Bronchial epithelial cell (primary cell): Measurements from ENCODE around the gene SLC35F1. TPM values are rescaled to one million over a fixed set of nuclear protein-coding genes. Genes with fewer than 3 reads are reported as not detected.
"Not testable (repeated sequence)": the region's sequence is repeated elsewhere in the genome, so short reads cannot be mapped to it uniquely, and the experiment has no call there.

ENCODE experiments used
- DNase-seq: peaks from one replicate; pipeline ENCODE4 v3.0.0-alpha.2; 2010; ENCODE audit warnings: low read depth
- FAIRE-seq: peaks from 2 replicates; lab custom pipeline; 2011; peaks lifted over from hg19 to GRCh38; lab: Jason Lieb, UNC
- H3K27me3 ChIP-seq: 2 replicates; pipeline ENCODE4 v1.5.1; 2011; ENCODE audit warnings: low read length; ENCODE audit not compliant: control insufficient read depth, insufficient read depth
- H3K36me3 ChIP-seq: 2 replicates; pipeline ENCODE4 v1.5.1; 2011; ENCODE audit warnings: low read length; ENCODE audit not compliant: control insufficient read depth, insufficient read depth
- H3K4me3 ChIP-seq: 2 replicates; pipeline ENCODE4 v1.5.1; 2011; ENCODE audit warnings: mild to moderate bottlenecking, low read depth, low read length, control low read depth
- CTCF ChIP-seq: IDR thresholded peaks from 2 replicates; pipeline ENCODE4 v1.5.1; 2011; ENCODE audit warnings: mild to moderate bottlenecking, moderate library complexity, low read length, control low read depth, inconsistent platforms; ENCODE audit not compliant: insufficient read depth, severe bottlenecking
- total RNA-seq: library from RNA; depleted of rRNA; stranded (reverse); fragments of >200 nt; gene quantifications from 2 replicates; pipeline ENCODE4 v1.2.1, GENCODE V29; 2014

SLC35F1 gene
- not detected in 2 replicates for total RNA-seq

- peak; percentile 37 for TF ChIP-seq CTCF
- DNase-seq (no peak), FAIRE-seq (no peak)
- Histone ChIP-seq H3K4me3 (peak within 1 kb of the TSS; percentile 25), H3K36me3 (no peaks in the 10 kb centered on the region), H3K27me3 (peaks cover 8% of the 10 kb centered on the region)
Measured at GRCh38 chr6:117906958-117907600, at the start of gene SLC35F1. Gene SLC35F1, plus strand, starts transcription at chr6:117907264.

GRCh38 chr6:117858601-117859000, 48.5 kb upstream of the SLC35F1 start:
- not testable (repeated sequence) for H3K27me3 ChIP-seq, H3K36me3 ChIP-seq, FAIRE-seq, DNase-seq, H3K4me3 ChIP-seq

- DNase-seq (no peak), FAIRE-seq (no peak)
- Histone ChIP-seq H3K27me3 (no peaks in the 10 kb centered on the region), H3K4me3 (no peak overlapping the region), H3K36me3 (no peaks in the 10 kb centered on the region)
- no peak for TF ChIP-seq CTCF
Measured at GRCh38 chr6:117861545-117861944, 45.5 kb upstream of the SLC35F1 start.

- FAIRE-seq = no peak
Measured at GRCh38 chr6:117866561-117866960, 40.5 kb upstream of the SLC35F1 start.

GRCh38 chr6:117870486-117871242, 36.4 kb upstream of the SLC35F1 start:
- TF ChIP-seq CTCF = no peak
- DNase-seq = no peak
- no peak overlapping the region for H3K4me3 ChIP-seq
- H3K36me3 ChIP-seq = no peaks in the 10 kb centered on the region
- no peaks in the 10 kb centered on the region for H3K27me3 ChIP-seq
- FAIRE-seq = no peak

More at GRCh38 chr6:117866561-117866960, 40.5 kb upstream of the SLC35F1 start:
- TF ChIP-seq CTCF = no peak
- Histone ChIP-seq H3K4me3 (no peak overlapping the region), H3K36me3 (no peaks in the 10 kb centered on the region), H3K27me3 (no peaks in the 10 kb centered on the region)
- DNase-seq = no peak

- no peak for DNase-seq
- FAIRE-seq = no peak
- no peak for TF ChIP-seq CTCF
- Histone ChIP-seq H3K36me3 (no peaks in the 10 kb centered on the region), H3K27me3 (no peaks in the 10 kb centered on the region), H3K4me3 (no peak overlapping the region)
Measured at GRCh38 chr6:117880824-117881223, 26.2 kb upstream of the SLC35F1 start.
